ENCODE data around the gene ASPSCR1.

GRCh38 chr17:82006468-82007227 lies 29.2 kb downstream of the ASPSCR1 start:
- TF ChIP-seq ZBTB39 (CRISPR knock-in tag; IDR thresholded peaks at IDR 0.05): no peak
- TF ChIP-seq POLR2A (IDR thresholded peaks at IDR 0.05; ENCODE audit: insufficient read depth in 1 of 2, low read depth in 2 of 2, low read length in 2 of 2): no peak
- no peak for TF ChIP-seq ZNF331 (CRISPR knock-in tag; IDR thresholded peaks at IDR 0.05)
- TF ChIP-seq ZNF629 (CRISPR knock-in tag; conservative IDR thresholded peaks at IDR 0.05): no peak
- no peak for TF ChIP-seq HOXA3 (CRISPR knock-in tag; IDR thresholded peaks at IDR 0.05)
- TF ChIP-seq CEBPB (IDR thresholded peaks at IDR 0.05; ENCODE audit: borderline replicate concordance, low read depth, low read length): no peak
